SK-N-SH (cell line): ENCODE results near the gene FOXP1. TPM values are rescaled to one million over a fixed set of nuclear protein-coding genes. Genes with fewer than 3 reads are reported as not detected.
A peak's percentile ranks its signal among the peaks of the same experiment; 100 is the strongest.

Experiments
- CTCF ChIA-PET: fragments of 300-600, 350-600 bp; formaldehyde crosslinking; extraction: SDS; loops from one replicate; lab custom pipeline; 2021; lab: Yijun Ruan, JAX
- POLR2A ChIA-PET: fragments of 350-600 bp; sonication (Branson Sonifier 250); formaldehyde crosslinking; extraction: SDS; loops from one replicate; lab custom pipeline; 2020; ENCODE audit warnings: antibody characterized with exemption, inconsistent platforms; lab: Yijun Ruan, JAX
- DNase-seq: peaks from one replicate; pipeline ENCODE4 v3.0.0; 2012
- H2AFZ ChIP-seq: fragments of 200-600 bp; sonication (generic); 2 replicates; pipeline ENCODE4 v1.8.1; 2016; ENCODE audit warnings: antibody characterized with exemption, mild to moderate bottlenecking, low read depth
- H3F3A ChIP-seq: fragments of 200-600 bp; sonication (generic); replicated peaks from 2 replicates; pipeline ENCODE3; 2016; ENCODE audit warnings: antibody characterized with exemption, mild to moderate bottlenecking; ENCODE audit not compliant: insufficient read depth
- H3K27ac ChIP-seq, 2 experiments: fragments of 200-500 bp in 1 of 2; fragments of 200-600 bp in 1 of 2; sonication (Bioruptor generic) in 1 of 2; sonication (generic), shearing (Covaris generic) in 1 of 2; 2 replicates each; pipeline versions ENCODE4 v1.5.1 to v1.6.1; 2014 to 2016; ENCODE audit warnings: low read depth in 2 of 2, inconsistent platforms in 1 of 2, low read length in 1 of 2, mild to moderate bottlenecking in 1 of 2, mixed read lengths in 1 of 2
- H3K27me3 ChIP-seq: fragments of 200-600 bp; sonication (generic), shearing (Covaris generic); 2 replicates; pipeline ENCODE4 v1.6.1; 2016; ENCODE audit warnings: mixed run types; ENCODE audit not compliant: insufficient read depth
- H3K36me3 ChIP-seq, 2 experiments: fragments of 200-500 bp in 1 of 2; fragments of 200-600 bp in 1 of 2; sonication (Bioruptor generic) in 1 of 2; sonication (generic) in 1 of 2; replicated peaks in 1 of 2; 2 replicates each; pipeline versions ENCODE3 to v1.5.1; 2014 to 2016; ENCODE audit warnings: low read length in 1 of 2, mild to moderate bottlenecking in 1 of 2; ENCODE audit not compliant: insufficient read depth in 2 of 2, control insufficient read depth in 1 of 2
- H3K4me1 ChIP-seq, 2 experiments: fragments of 200-500 bp in 1 of 2; fragments of 200-600 bp in 1 of 2; sonication (Bioruptor generic) in 1 of 2; sonication (generic), shearing (Covaris generic) in 1 of 2; 2 replicates each; pipeline versions ENCODE4 v1.5.1 to v1.6.1; 2014 to 2016; ENCODE audit warnings: low read depth in 1 of 2, low read length in 1 of 2, mixed run types in 1 of 2; ENCODE audit not compliant: insufficient read depth in 2 of 2, control insufficient read depth in 1 of 2
- H3K4me2 ChIP-seq: fragments of 200-600 bp; sonication (generic), shearing (Covaris generic); 2 replicates; pipeline ENCODE4 v1.6.1; 2017; ENCODE audit warnings: mixed run types
- H3K4me3 ChIP-seq, 2 experiments: fragments of 200-500 bp in 1 of 2; fragments of 200-600 bp in 1 of 2; sonication (Bioruptor generic) in 1 of 2; sonication (generic), shearing (Covaris generic) in 1 of 2; 2 replicates each; pipeline versions ENCODE4 v1.5.1 to v1.8.1; 2014 to 2016; ENCODE audit warnings: low read depth in 2 of 2, inconsistent platforms in 1 of 2, low read length in 1 of 2, mild to moderate bottlenecking in 1 of 2, mixed read lengths in 1 of 2, moderate library complexity in 1 of 2
- H3K79me2 ChIP-seq: fragments of 200-600 bp; sonication (generic); 2 replicates; pipeline ENCODE4 v1.8.1; 2017; ENCODE audit warnings: mild to moderate bottlenecking; ENCODE audit not compliant: insufficient read depth
- H3K9ac ChIP-seq: fragments of 200-600 bp; sonication (generic); 2 replicates; pipeline ENCODE4 v1.6.1; 2017; ENCODE audit warnings: mixed run types
- H3K9me2 ChIP-seq: fragments of 200-600 bp; sonication (generic); 2 replicates; pipeline ENCODE4 v1.6.1; 2017; ENCODE audit warnings: mixed run types
- H3K9me3 ChIP-seq: fragments of 200-600 bp; sonication (generic); 2 replicates; pipeline ENCODE4 v1.6.1; 2017; ENCODE audit warnings: mixed run types, mild to moderate bottlenecking, moderate library complexity
- H4K20me1 ChIP-seq: fragments of 200-600 bp; sonication (generic); 2 replicates; pipeline ENCODE4 v1.6.1; 2017; ENCODE audit warnings: mild to moderate bottlenecking, mixed run types; ENCODE audit not compliant: insufficient read depth
- CHD2 ChIP-seq: fragments of 150-350 bp; IDR thresholded peaks from 2 replicates; pipeline ENCODE4 v1.6.1; 2018; ENCODE audit warnings: low read length; ENCODE audit not compliant: partially characterized antibody
- CTCF ChIP-seq: fragments of 200-600 bp; sonication (generic); IDR thresholded peaks from 2 replicates; pipeline ENCODE4 v1.6.1; 2017; ENCODE audit warnings: antibody characterized with exemption, mild to moderate bottlenecking, moderate library complexity
- EP300 ChIP-seq, 2 experiments: IDR thresholded peaks; 2 replicates each; pipeline versions ENCODE4 v1.4.0 to v1.6.1; 2012; ENCODE audit warnings: borderline replicate concordance in 1 of 2, low read depth in 1 of 2, low read length in 1 of 2
- GATA2 ChIP-seq: sonication (generic); formaldehyde crosslinking; IDR thresholded peaks from 2 replicates; pipeline ENCODE4 v1.5.0; 2020; ENCODE audit warnings: mild to moderate bottlenecking, missing genetic modification reagents
- IRF3 ChIP-seq: fragments of 150-350 bp; IDR thresholded peaks from 2 replicates; pipeline ENCODE4 v1.6.1; 2016; ENCODE audit warnings: mild to moderate bottlenecking, low read depth, low read length
- JUND ChIP-seq: IDR thresholded peaks from 2 replicates; pipeline ENCODE4 v1.4.0; 2012
- MAX ChIP-seq: IDR thresholded peaks from 2 replicates; pipeline ENCODE4 v1.4.0; 2012; ENCODE audit warnings: low read depth
- MEF2A ChIP-seq: IDR thresholded peaks from 2 replicates; pipeline ENCODE4 v1.4.0; 2012; ENCODE audit warnings: low read depth, borderline replicate concordance
- NFIC ChIP-seq: IDR thresholded peaks from 2 replicates; pipeline ENCODE4 v1.4.0; 2012; ENCODE audit warnings: borderline replicate concordance
- POLR2AphosphoS5 ChIP-seq: IDR thresholded peaks from 2 replicates; pipeline ENCODE4 v1.6.1; 2012; ENCODE audit warnings: low read depth, low read length
- RXRA ChIP-seq: IDR thresholded peaks from 2 replicates; pipeline ENCODE4 v1.4.0; 2012; ENCODE audit warnings: low read depth, mild to moderate bottlenecking, borderline replicate concordance
- TEAD4 ChIP-seq: IDR thresholded peaks from 2 replicates; pipeline ENCODE4 v1.4.0; 2012; ENCODE audit warnings: mild to moderate bottlenecking, borderline replicate concordance; ENCODE audit not compliant: insufficient read depth
- WGBS: methylation state at CpG from one replicate; pipeline ENCODE4 v1.1.6; 2017; ENCODE audit warnings: low lambda C conversion rate; 5-methylcytosine and 5-hydroxymethylcytosine counted together
- polyA plus RNA-seq, 3 experiments: library from polyadenylated mRNA; depleted of rRNA; stranded (reverse); fragments of >200 nt; gene quantifications; 2 replicates each; pipeline ENCODE4 v1.2.3, GENCODE V29; 2012
- TF ChIP-seq, protein P1 (sequence below): IDR thresholded peaks from 2 replicates; pipeline ENCODE4 v1.4.0; 2012; ENCODE audit warnings: low read depth, borderline replicate concordance
- TF ChIP-seq, protein P2 (sequence below): IDR thresholded peaks from 2 replicates; pipeline ENCODE4 v1.6.1; 2012; ENCODE audit warnings: mild to moderate bottlenecking, low read depth, low read length, moderate library complexity

Gene FOXP1
- polyA plus RNA-seq, 1 of the 3 experiments (the other 2 are of a cell fraction) = 8.8 TPM

DNA sequence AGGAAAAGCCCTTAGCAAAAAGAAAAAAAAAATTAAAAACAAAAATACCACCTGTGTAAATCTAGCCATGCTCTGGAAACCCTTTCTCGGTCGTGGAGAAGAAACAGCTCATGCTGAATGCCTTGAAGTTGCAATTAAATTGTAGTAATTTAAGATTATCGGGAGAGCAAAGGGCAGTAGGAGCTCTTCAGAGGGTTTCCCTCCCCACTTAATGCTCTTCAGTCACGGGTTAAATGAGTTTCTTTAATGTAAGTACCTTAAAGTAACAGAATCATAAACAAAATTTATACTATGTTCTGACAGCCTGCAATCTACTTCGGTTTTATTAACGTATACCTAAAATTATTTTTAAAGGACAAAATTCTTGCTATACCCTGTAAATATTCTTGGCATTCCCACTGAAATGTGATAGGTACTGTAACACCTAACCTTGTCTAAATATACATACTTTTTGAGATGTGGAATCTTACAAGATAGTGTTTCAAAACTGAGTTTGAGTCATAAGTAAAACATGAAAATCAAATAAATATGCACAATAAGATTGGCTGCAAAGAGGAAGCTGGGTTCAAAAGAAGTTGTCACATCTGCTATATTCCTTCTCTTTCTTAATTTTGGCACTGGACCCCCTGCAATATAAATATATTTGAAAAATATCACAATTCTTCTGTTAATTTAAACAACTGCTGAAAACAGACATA is 5.3 kb downstream of the FOXP1 start (continued):
- TF ChIP-seq MAX = no peak
- no peak for TF ChIP-seq CTCF
- peak; percentile 25; the same call in 1 of the 2 replicates for TF ChIP-seq POLR2AphosphoS5
- no peak for TF ChIP-seq IRF3
- TF ChIP-seq, protein P1, sequence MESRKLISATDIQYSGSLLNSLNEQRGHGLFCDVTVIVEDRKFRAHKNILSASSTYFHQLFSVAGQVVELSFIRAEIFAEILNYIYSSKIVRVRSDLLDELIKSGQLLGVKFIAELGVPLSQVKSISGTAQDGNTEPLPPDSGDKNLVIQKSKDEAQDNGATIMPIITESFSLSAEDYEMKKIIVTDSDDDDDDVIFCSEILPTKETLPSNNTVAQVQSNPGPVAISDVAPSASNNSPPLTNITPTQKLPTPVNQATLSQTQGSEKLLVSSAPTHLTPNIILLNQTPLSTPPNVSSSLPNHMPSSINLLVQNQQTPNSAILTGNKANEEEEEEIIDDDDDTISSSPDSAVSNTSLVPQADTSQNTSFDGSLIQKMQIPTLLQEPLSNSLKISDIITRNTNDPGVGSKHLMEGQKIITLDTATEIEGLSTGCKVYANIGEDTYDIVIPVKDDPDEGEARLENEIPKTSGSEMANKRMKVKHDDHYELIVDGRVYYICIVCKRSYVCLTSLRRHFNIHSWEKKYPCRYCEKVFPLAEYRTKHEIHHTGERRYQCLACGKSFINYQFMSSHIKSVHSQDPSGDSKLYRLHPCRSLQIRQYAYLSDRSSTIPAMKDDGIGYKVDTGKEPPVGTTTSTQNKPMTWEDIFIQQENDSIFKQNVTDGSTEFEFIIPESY = no peak

- DNase-seq = no peak
- Histone ChIP-seq H2AFZ (no peak overlapping the region), H3K36me3 (peaks cover 12 to 40% of the 10 kb centered on the region in 2 experiments), H3F3A (peaks cover 22% of the 10 kb centered on the region), H3K79me2 (peaks cover 100% of the 10 kb centered on the region), H4K20me1 (no peaks in the 10 kb centered on the region), H3K27ac (no peak overlapping the region), H3K4me2 (peak overlapping the region; percentile 88; the same call in 1 of the 2 replicates), H3K27me3 (no peaks in the 10 kb centered on the region), H3K9me3 (no peaks in the 10 kb centered on the region), H3K4me1 (peaks cover 4 to 5% of the 10 kb centered on the region in 2 experiments; a peak in 3 of 4 replicates), H3K4me3 (no peak overlapping the region), H3K9ac (no peak overlapping the region), H3K9me2 (no peaks in the 10 kb centered on the region)
- ChIA-PET POLR2A (no interaction called here), CTCF (interaction anchor here (1.4 kb wide), 1 partner anchor 180 kb away, joined by 3 read pairs; no protein-coding TSS in a partner anchor)
- WGBS = 98% methylated on average over 5 of the region's 5 CpGs
- TF ChIP-seq EP300 (IDR thresholded peaks at IDR 0.05; ENCODE audit: borderline replicate concordance in 1 of 2, low read depth in 1 of 2, low read length in 1 of 2) (no peak), CHD2 (no peak), JUND (no peak), RXRA (no peak), GATA2 (CRISPR knock-in tag) (no peak), TEAD4 (no peak), NFIC (no peak), MAX (no peak), CTCF (no peak), MEF2A (no peak)
- TF ChIP-seq, protein P1 = no peak
- TF ChIP-seq, protein P2, sequence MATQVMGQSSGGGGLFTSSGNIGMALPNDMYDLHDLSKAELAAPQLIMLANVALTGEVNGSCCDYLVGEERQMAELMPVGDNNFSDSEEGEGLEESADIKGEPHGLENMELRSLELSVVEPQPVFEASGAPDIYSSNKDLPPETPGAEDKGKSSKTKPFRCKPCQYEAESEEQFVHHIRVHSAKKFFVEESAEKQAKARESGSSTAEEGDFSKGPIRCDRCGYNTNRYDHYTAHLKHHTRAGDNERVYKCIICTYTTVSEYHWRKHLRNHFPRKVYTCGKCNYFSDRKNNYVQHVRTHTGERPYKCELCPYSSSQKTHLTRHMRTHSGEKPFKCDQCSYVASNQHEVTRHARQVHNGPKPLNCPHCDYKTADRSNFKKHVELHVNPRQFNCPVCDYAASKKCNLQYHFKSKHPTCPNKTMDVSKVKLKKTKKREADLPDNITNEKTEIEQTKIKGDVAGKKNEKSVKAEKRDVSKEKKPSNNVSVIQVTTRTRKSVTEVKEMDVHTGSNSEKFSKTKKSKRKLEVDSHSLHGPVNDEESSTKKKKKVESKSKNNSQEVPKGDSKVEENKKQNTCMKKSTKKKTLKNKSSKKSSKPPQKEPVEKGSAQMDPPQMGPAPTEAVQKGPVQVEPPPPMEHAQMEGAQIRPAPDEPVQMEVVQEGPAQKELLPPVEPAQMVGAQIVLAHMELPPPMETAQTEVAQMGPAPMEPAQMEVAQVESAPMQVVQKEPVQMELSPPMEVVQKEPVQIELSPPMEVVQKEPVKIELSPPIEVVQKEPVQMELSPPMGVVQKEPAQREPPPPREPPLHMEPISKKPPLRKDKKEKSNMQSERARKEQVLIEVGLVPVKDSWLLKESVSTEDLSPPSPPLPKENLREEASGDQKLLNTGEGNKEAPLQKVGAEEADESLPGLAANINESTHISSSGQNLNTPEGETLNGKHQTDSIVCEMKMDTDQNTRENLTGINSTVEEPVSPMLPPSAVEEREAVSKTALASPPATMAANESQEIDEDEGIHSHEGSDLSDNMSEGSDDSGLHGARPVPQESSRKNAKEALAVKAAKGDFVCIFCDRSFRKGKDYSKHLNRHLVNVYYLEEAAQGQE = no peak
Observed at GRCh38 chr3:71577011-71577410, 6.5 kb downstream of the FOXP1 start.
